Tibial nerve (tissue), 4 donors: ENCODE measurements around the gene CYSRT1.

Experiments used
- EP300 ChIP-seq, 2 donors: sonication (generic); formaldehyde crosslinking; IDR thresholded peaks; one replicate each; pipeline ENCODE4 v1.6.1; 2017; ENCODE audit warnings: antibody characterized with exemption in 2 of 2, mild to moderate bottlenecking in 1 of 2
- TF ChIP-seq, protein P1 (sequence below), 5 experiments: fragments of 200-600 bp in 3 of 5; fragments of 450-650 bp in 2 of 5; sonication (generic) in 3 of 5; IDR thresholded peaks; one replicate each; pipeline ENCODE4 v1.5.1; 2016 to 2019; ENCODE audit warnings: antibody characterized with exemption in 5 of 5, mild to moderate bottlenecking in 3 of 5, moderate library complexity in 2 of 5

DNA sequence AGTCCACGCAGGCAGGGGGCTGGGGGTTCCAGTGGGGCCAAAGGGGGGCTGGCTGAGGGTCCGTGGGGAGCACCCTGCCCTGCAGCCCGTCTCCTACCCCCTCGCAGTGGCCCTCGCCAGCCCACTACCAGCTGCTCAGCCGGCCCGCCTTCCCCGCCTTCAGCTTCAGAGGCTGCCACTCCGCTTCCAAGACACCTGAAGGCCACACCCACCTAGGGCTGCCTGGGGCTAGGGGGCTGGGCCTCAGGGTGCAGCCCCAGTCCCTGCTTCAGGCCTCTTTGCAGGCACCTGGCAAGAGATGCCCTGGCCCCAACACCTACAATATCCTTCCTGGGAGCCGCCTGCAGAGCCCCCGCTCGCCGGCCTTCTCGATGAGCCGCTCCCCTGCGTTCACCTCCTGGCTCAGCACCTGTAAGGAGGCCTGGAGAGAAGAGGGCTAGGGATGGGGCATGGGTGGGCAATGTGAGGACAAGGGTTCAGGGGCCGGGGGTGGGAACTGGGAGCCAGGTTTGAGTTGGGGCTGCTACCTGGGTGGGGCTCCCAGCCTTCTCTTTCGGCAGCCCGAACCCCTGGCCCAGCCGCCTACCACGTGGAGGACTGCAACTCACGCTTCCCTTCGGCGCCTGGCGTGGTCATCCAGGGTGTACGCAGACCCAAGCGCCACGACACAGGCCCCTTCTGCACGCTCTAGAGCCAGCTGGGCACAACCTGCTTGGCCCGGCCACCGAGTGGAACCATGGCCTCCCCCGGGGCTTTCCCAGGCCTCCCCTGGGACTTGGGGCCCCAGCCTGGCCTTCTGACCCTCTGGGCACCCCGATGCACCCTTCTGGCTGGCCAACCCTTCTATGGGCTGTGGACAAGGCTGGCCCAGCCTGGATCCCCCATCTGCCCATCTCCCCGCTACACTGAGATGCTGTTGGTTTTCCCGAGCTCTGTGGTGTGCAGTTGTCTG is 27.9 kb downstream of the CYSRT1 start:
- TF ChIP-seq EP300 (IDR thresholded peaks at IDR 0.05) = no peak
- TF ChIP-seq, protein P1, sequence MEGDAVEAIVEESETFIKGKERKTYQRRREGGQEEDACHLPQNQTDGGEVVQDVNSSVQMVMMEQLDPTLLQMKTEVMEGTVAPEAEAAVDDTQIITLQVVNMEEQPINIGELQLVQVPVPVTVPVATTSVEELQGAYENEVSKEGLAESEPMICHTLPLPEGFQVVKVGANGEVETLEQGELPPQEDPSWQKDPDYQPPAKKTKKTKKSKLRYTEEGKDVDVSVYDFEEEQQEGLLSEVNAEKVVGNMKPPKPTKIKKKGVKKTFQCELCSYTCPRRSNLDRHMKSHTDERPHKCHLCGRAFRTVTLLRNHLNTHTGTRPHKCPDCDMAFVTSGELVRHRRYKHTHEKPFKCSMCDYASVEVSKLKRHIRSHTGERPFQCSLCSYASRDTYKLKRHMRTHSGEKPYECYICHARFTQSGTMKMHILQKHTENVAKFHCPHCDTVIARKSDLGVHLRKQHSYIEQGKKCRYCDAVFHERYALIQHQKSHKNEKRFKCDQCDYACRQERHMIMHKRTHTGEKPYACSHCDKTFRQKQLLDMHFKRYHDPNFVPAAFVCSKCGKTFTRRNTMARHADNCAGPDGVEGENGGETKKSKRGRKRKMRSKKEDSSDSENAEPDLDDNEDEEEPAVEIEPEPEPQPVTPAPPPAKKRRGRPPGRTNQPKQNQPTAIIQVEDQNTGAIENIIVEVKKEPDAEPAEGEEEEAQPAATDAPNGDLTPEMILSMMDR (IDR thresholded peaks at IDR 0.05) = no peak
